ENCODE data around the gene ZNF276. TPM values are rescaled to one million over a fixed set of nuclear protein-coding genes. Genes with fewer than 3 reads are reported as not detected.

The ZNF276 gene
- total RNA-seq, 1 experiment from 2014 or later: 28.8 TPM

DNA sequence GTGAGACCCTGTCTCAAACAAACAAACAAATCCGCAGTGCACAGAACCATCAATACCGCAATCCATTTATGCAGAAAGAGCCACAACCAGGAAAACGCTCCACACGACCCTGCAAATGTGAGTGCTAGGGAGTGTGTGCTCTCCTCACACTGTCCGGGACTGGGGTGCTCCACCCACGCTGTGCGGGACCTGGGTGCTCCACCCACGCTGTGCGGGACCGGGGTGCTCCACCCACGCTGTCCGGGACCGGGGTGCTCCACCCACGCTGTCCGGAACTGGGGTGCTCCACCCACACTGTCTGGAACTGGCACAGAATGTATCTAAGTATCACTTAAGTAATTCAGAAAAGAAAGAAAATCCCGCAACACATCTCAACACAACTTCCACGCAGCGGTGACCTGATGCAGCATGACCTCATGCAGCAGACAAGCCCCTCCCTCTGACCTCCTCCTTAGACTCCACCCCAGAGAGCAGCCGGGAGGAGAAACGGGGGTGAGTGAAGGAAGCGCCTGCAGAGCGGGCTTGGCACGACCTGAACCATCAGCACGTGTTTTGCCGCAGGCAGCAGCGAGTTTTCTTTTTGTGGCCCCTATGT is 38.5 kb downstream of the ZNF276 start:
- H3K9me2 ChIP-seq (ENCODE audit: insufficient read depth): no peaks in the 10 kb centered on the region
- H3K4me1 ChIP-seq (replicated peaks; ENCODE audit: insufficient read depth): no peaks in the 10 kb centered on the region
- no TSS peak for BruUV-seq (replicated peaks)
- 0 out of 2 replicates have a peak, but pooled peaks cover 5% of the 10 kb centered on the region for H3K36me3 ChIP-seq (ENCODE audit: low read depth)
- H3K27me3 ChIP-seq (ENCODE audit: insufficient read depth, low read depth): no peaks in the 10 kb centered on the region
- no peaks in the 10 kb centered on the region for H3K79me2 ChIP-seq (ENCODE audit: low read depth)
- no peak overlapping the region for H3K4me2 ChIP-seq
- no peak overlapping the region for H3K4me3 ChIP-seq
- no peaks in the 10 kb centered on the region for H3K9me3 ChIP-seq (ENCODE audit: insufficient read depth, low read depth)
- no peak overlapping the region for H3K27ac ChIP-seq
- DNase-seq: no peak
- no peak overlapping the region for H2AFZ ChIP-seq
- TF ChIP-seq CTCF (conservative IDR thresholded peaks at IDR 0.05) (no peak), EZH2 (IDR thresholded peaks at IDR 0.05; ENCODE audit: low read depth) (no peak)
- H3F3A ChIP-seq (ENCODE audit: insufficient read depth, low read depth): no peaks in the 10 kb centered on the region
- POLR2A ChIA-PET (ENCODE audit: unreplicated experiment): no interaction called here
- CTCF ChIA-PET: no interaction called here
- intact Hi-C loops (cut with micrococcal nuclease; ENCODE audit: unreplicated experiment): no loop called here
- H4K20me1 ChIP-seq (ENCODE audit: insufficient read depth): no peaks in the 10 kb centered on the region

DNA sequence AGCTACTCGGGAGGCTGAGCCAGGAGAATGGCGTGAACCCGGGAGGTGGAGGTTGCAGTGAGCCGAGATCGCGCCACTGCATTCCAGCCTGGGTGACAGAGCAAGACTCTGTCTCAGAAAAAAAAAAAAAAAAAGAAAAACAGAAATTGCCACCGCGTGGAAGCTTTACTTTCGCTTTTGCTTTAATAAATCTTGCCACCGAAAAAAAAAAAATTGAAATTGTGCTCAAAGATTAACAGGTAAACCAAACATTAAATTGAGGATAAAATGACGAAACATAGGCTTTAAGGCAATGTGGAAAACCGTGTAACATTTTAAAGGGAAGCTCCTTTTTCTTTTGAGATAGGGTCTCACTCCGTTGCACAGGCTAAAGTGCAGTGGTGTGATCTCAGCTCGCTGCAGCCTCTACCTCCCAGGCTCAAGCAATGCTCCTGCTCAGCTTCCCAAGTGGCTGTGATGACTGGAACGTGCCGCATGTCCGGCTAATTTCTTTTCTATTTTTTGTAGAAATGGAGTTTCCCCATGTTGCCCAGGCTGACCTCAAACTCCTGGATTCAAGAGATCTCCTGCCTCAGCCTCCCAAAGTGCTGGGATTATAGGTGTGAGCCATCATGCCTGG is 40.1 kb downstream of the ZNF276 start:
- Histone ChIP-seq H3F3A (ENCODE audit: insufficient read depth, low read depth) (no peaks in the 10 kb centered on the region), H3K4me3 (no peak overlapping the region), H2AFZ (no peak overlapping the region), H3K27me3 (ENCODE audit: insufficient read depth, low read depth) (no peaks in the 10 kb centered on the region), H4K20me1 (ENCODE audit: insufficient read depth) (no peaks in the 10 kb centered on the region), H3K9me3 (ENCODE audit: insufficient read depth, low read depth) (no peaks in the 10 kb centered on the region), H3K9me2 (ENCODE audit: insufficient read depth) (no peaks in the 10 kb centered on the region), H3K36me3 (ENCODE audit: low read depth) (0 out of 2 replicates have a peak, but pooled peaks cover 5% of the 10 kb centered on the region), H3K79me2 (ENCODE audit: low read depth) (no peaks in the 10 kb centered on the region), H3K4me1 (replicated peaks; ENCODE audit: insufficient read depth) (no peaks in the 10 kb centered on the region), H3K27ac (no peak overlapping the region), H3K4me2 (no peak overlapping the region)
- DNase-seq: no peak
- ChIA-PET CTCF (interaction anchor here (0.5 kb wide), 1 partner anchor 15 kb away, joined by 5 read pairs; no protein-coding TSS in a partner anchor), POLR2A (ENCODE audit: unreplicated experiment) (no interaction called here)
- BruUV-seq (replicated peaks): no TSS peak
- TF ChIP-seq EZH2 (IDR thresholded peaks at IDR 0.05; ENCODE audit: low read depth): no peak
- TF ChIP-seq CTCF (conservative IDR thresholded peaks at IDR 0.05): no peak
- intact Hi-C loops (cut with micrococcal nuclease; ENCODE audit: unreplicated experiment): no loop called here

GRCh38 chr16:89764711-89765201 is 43.4 kb downstream of the ZNF276 start:
- 0 out of 2 replicates have a peak, but pooled peaks cover 11% of the 10 kb centered on the region for H3K36me3 ChIP-seq (ENCODE audit: low read depth)
- CTCF ChIA-PET: no interaction called here
- POLR2A ChIA-PET (ENCODE audit: unreplicated experiment): no interaction called here
- BruUV-seq (replicated peaks): no TSS peak
- H4K20me1 ChIP-seq (ENCODE audit: insufficient read depth): no peaks in the 10 kb centered on the region
- no peak for DNase-seq
- intact Hi-C loops (cut with micrococcal nuclease; ENCODE audit: unreplicated experiment): no loop called here
- no peaks in the 10 kb centered on the region for H3K9me2 ChIP-seq (ENCODE audit: insufficient read depth)
- no peaks in the 10 kb centered on the region for H3K27me3 ChIP-seq (ENCODE audit: insufficient read depth, low read depth)
- no peaks in the 10 kb centered on the region for H3K9me3 ChIP-seq (ENCODE audit: insufficient read depth, low read depth)
- TF ChIP-seq CTCF (conservative IDR thresholded peaks at IDR 0.05) (no peak), EZH2 (IDR thresholded peaks at IDR 0.05; ENCODE audit: low read depth) (no peak)
- H3K27ac ChIP-seq: no peak overlapping the region
- H2AFZ ChIP-seq: no peak overlapping the region
- H3K79me2 ChIP-seq (ENCODE audit: low read depth): no peaks in the 10 kb centered on the region
- H3K4me2 ChIP-seq: no peak overlapping the region
- no peak overlapping the region for H3K4me3 ChIP-seq
- H3F3A ChIP-seq (ENCODE audit: insufficient read depth, low read depth): no peaks in the 10 kb centered on the region; the same call in 1 of the 2 replicates
- no peaks in the 10 kb centered on the region for H3K4me1 ChIP-seq (replicated peaks; ENCODE audit: insufficient read depth)
